HG03460 (cell line): ENCODE measurements around the gene SNAPC2.

Source experiments
- ATAC-seq: cut with Tn5 transposase; IDR thresholded peaks from one replicate; pipeline ENCODE4 v1.9.1; 2021; ENCODE audit not compliant: unreplicated experiment

Gene SNAPC2

GRCh38 chr19:7965921-7966665 is 46.0 kb downstream of the SNAPC2 start:
- ATAC-seq: no peak

GRCh38 chr19:7968008-7968795 is 48.1 kb downstream of the SNAPC2 start:
- ATAC-seq: no peak

GRCh38 chr19:7968796-7969554 is 48.8 kb downstream of the SNAPC2 start:
- ATAC-seq: no peak

- no peak for ATAC-seq
Measured at GRCh38 chr19:7969555-7969939, 49.4 kb downstream of the SNAPC2 start.

- ATAC-seq: no peak
Measured at GRCh38 chr19:7970716-7971448, 50.7 kb downstream of the SNAPC2 start.

GRCh38 chr19:7971553-7972520 is 51.7 kb downstream of the SNAPC2 start:
- ATAC-seq: no peak
